PC-9 (cell line): ENCODE data around the gene ZBBX.

ENCODE experiments used
- EZH2 ChIP-seq: fragments of 200-600 bp; sonication (generic); IDR thresholded peaks from 2 replicates; pipeline ENCODE4 v1.8.0; 2017; ENCODE audit warnings: antibody characterized with exemption, low read depth
- TF ChIP-seq, protein P1 (sequence below): fragments of 200-600 bp; sonication (generic); conservative IDR thresholded peaks from 2 replicates; pipeline ENCODE4 v1.6.1; 2017; ENCODE audit warnings: mixed run types, antibody characterized with exemption, mild to moderate bottlenecking, moderate library complexity

DNA sequence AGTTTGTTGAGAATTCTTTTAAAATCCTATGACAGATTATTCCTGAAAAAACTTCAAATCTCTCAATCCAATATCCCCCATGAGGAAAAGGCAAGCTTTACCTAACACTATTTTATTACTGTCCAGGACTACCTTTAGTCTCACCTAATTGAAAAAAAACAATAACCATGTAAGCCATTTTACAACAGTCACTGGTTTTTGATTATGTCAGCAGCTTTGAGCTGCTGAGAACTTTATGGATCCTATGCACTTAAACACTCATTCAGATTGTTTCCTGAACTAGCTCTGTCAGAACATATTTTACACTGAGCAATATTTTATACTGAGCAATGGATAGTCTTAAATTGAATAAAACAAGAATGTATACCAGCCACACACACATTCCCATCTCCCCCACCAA is 79.9 kb downstream of the ZBBX start:
- TF ChIP-seq, protein P1, sequence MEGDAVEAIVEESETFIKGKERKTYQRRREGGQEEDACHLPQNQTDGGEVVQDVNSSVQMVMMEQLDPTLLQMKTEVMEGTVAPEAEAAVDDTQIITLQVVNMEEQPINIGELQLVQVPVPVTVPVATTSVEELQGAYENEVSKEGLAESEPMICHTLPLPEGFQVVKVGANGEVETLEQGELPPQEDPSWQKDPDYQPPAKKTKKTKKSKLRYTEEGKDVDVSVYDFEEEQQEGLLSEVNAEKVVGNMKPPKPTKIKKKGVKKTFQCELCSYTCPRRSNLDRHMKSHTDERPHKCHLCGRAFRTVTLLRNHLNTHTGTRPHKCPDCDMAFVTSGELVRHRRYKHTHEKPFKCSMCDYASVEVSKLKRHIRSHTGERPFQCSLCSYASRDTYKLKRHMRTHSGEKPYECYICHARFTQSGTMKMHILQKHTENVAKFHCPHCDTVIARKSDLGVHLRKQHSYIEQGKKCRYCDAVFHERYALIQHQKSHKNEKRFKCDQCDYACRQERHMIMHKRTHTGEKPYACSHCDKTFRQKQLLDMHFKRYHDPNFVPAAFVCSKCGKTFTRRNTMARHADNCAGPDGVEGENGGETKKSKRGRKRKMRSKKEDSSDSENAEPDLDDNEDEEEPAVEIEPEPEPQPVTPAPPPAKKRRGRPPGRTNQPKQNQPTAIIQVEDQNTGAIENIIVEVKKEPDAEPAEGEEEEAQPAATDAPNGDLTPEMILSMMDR, result no peak
- TF ChIP-seq EZH2, result no peak
